A549 (cell line): Measurements from ENCODE around the gene MNDA. TPM values are rescaled to one million over a fixed set of nuclear protein-coding genes. Genes with fewer than 3 reads are reported as not detected.
A peak's percentile ranks its signal among the peaks of the same experiment; 100 is the strongest.

ENCODE experiments used
- ATAC-seq, 2 experiments: fragments of 200-7000 bp in 1 of 2; fragments of >200 bp in 1 of 2; cut with Nextera tagmentation in 1 of 2; cut with Tn5 transposase in 1 of 2; 3 replicates each; pipeline versions ENCODE4 v1.8.0 to v1.9.1; 2018 to 2020; ENCODE audit warnings: mild to moderate bottlenecking in 1 of 2, moderate library complexity in 1 of 2
- CTCF ChIA-PET: fragments of 300-600 bp; sonication (Branson Sonifier 250); formaldehyde crosslinking; extraction: SDS; loops from one replicate; lab custom pipeline; 2021; ENCODE audit warnings: antibody characterized with exemption, inconsistent platforms; lab: Yijun Ruan, JAX
- POLR2A ChIA-PET: fragments of 350-600 bp; formaldehyde crosslinking; extraction: SDS; loops from one replicate; lab custom pipeline; 2021; ENCODE audit warnings: antibody characterized with exemption, inconsistent platforms; lab: Yijun Ruan, JAX
- DNase-seq, 2 experiments: peaks; one replicate each; pipeline versions ENCODE4 v3.0.0 to v3.0.0-alpha.2; 2011 to 2016; ENCODE audit warnings: low read depth in 1 of 2, low spot score in 1 of 2
- FAIRE-seq: peaks from 2 replicates; lab custom pipeline; 2011; peaks lifted over from hg19 to GRCh38; lab: Jason Lieb, UNC
- H3K27ac ChIP-seq, 2 experiments: fragments of >200 bp; sonication (Bioruptor Twin); formaldehyde crosslinking; 3 replicates each; pipeline ENCODE4 v1.5.1; 2016 to 2017
- H3K4me1 ChIP-seq: fragments of >200 bp; sonication (Bioruptor Twin); formaldehyde crosslinking; 3 replicates; pipeline ENCODE4 v1.6.1; 2016
- H3K4me2 ChIP-seq: fragments of >200 bp; sonication (Bioruptor Twin); formaldehyde crosslinking; 3 replicates; pipeline ENCODE4 v1.6.1; 2016
- H3K4me3 ChIP-seq: fragments of >200 bp; sonication (Bioruptor Twin); formaldehyde crosslinking; 3 replicates; pipeline ENCODE4 v1.5.1; 2016
- H3K9me3 ChIP-seq: fragments of >200 bp; sonication (Bioruptor Twin); formaldehyde crosslinking; 3 replicates; pipeline ENCODE4 v1.6.1; 2016
- BHLHE40 ChIP-seq: IDR thresholded peaks from 2 replicates; pipeline ENCODE4 v1.6.1; 2012; ENCODE audit warnings: low read depth, low read length, inconsistent platforms
- CBX8 ChIP-seq: fragments of 200-600 bp; sonication (generic); IDR thresholded peaks from 2 replicates; pipeline ENCODE4 v1.6.1; 2016
- CEBPB ChIP-seq, 2 experiments: fragments of >200 bp in 1 of 2; sonication (Bioruptor Twin) in 1 of 2; formaldehyde crosslinking in 1 of 2; IDR thresholded peaks; 2 replicates each; pipeline ENCODE4 v1.6.1; 2012 to 2016
- CHD2 ChIP-seq: fragments of 150-350 bp; IDR thresholded peaks from 2 replicates; pipeline ENCODE4 v1.6.1; 2014; ENCODE audit warnings: low read length; ENCODE audit not compliant: partially characterized antibody
- CHD4 ChIP-seq: fragments of 200-600 bp; sonication (generic); IDR thresholded peaks from 2 replicates; pipeline ENCODE4 v1.6.1; 2016; ENCODE audit warnings: antibody characterized with exemption, mild to moderate bottlenecking, borderline replicate concordance
- CTCF ChIP-seq: fragments of >200 bp; sonication (Bioruptor Twin); formaldehyde crosslinking; IDR thresholded peaks from 3 replicates; pipeline ENCODE4 v1.5.1; 2016
- EHF ChIP-seq: fragments of 250-450 bp; sonication (Bioruptor Pico); IDR thresholded peaks from 2 replicates; pipeline ENCODE4 v1.5.0; 2020; ENCODE audit warnings: mild to moderate bottlenecking
- ELK1 ChIP-seq: fragments of 150-350 bp; IDR thresholded peaks from 2 replicates; pipeline ENCODE4 v1.6.1; 2014; ENCODE audit warnings: low read depth, mild to moderate bottlenecking, low read length
- EP300 ChIP-seq, 2 experiments: fragments of >200 bp; sonication (Bioruptor Twin); formaldehyde crosslinking; IDR thresholded peaks; 2 replicates in 1 of 2; 3 replicates in 1 of 2; pipeline ENCODE4 v1.6.1; 2016 to 2017
- ESRRA ChIP-seq: fragments of 150-350 bp; IDR thresholded peaks from 2 replicates; pipeline ENCODE4 v1.6.1; 2014; ENCODE audit warnings: mild to moderate bottlenecking, low read length, borderline replicate concordance
- FOSB ChIP-seq: fragments of 250-450 bp; sonication (Bioruptor Pico); IDR thresholded peaks from 2 replicates; pipeline ENCODE4 v1.5.0; 2020; ENCODE audit warnings: mild to moderate bottlenecking, moderate library complexity
- FOXS1 ChIP-seq: fragments of 250-450 bp; sonication (Bioruptor Pico); IDR thresholded peaks from 2 replicates; pipeline ENCODE4 v1.5.0; 2020; ENCODE audit warnings: mild to moderate bottlenecking, moderate library complexity
- HMGXB4 ChIP-seq: fragments of 250-450 bp; sonication (Bioruptor Pico); IDR thresholded peaks from 2 replicates; pipeline ENCODE4 v1.5.0; 2021; ENCODE audit warnings: mild to moderate bottlenecking, moderate library complexity, borderline replicate concordance
- HOXA7 ChIP-seq: fragments of 250-450 bp; sonication (Bioruptor Pico); IDR thresholded peaks from 2 replicates; pipeline ENCODE4 v1.5.0; 2020; ENCODE audit warnings: mild to moderate bottlenecking, moderate library complexity
- JUN ChIP-seq, 2 experiments: fragments of >200 bp; sonication (Bioruptor Twin); formaldehyde crosslinking; IDR thresholded peaks; 2 replicates in 1 of 2; 3 replicates in 1 of 2; pipeline ENCODE4 v1.6.1; 2016 to 2017
- KDM5A ChIP-seq: fragments of 200-600 bp; sonication (generic); IDR thresholded peaks from 2 replicates; pipeline ENCODE4 v1.6.1; 2016; ENCODE audit warnings: antibody characterized with exemption, mild to moderate bottlenecking
- NFE2L2 ChIP-seq: fragments of 150-350 bp; conservative IDR thresholded peaks from 2 replicates; pipeline ENCODE4 v1.6.1; 2014; ENCODE audit warnings: low read length
- POLR2A ChIP-seq: IDR thresholded peaks from 2 replicates; pipeline ENCODE4 v1.6.1; 2012; ENCODE audit warnings: mild to moderate bottlenecking, low read length
- RCOR1 ChIP-seq: fragments of 150-350 bp; IDR thresholded peaks from 2 replicates; pipeline ENCODE4 v1.6.1; 2014; ENCODE audit warnings: antibody characterized with exemption, low read length, low read depth
- REST ChIP-seq: fragments of 200-600 bp; sonication (generic); IDR thresholded peaks from 2 replicates; pipeline ENCODE4 v1.6.1; 2016; ENCODE audit warnings: antibody characterized with exemption, mild to moderate bottlenecking, moderate library complexity
- SREBF2 ChIP-seq: fragments of 450-650 bp; IDR thresholded peaks from 2 replicates; pipeline ENCODE4 v1.6.1; 2014; ENCODE audit warnings: mild to moderate bottlenecking, moderate library complexity
- ZC3H11A ChIP-seq: fragments of 450-650 bp; IDR thresholded peaks from 2 replicates; pipeline ENCODE4 v1.6.1; 2014; ENCODE audit warnings: antibody characterized with exemption, mild to moderate bottlenecking
- ZFP36 ChIP-seq: fragments of 450-650 bp; IDR thresholded peaks from 2 replicates; pipeline ENCODE4 v1.6.1; 2014; ENCODE audit warnings: borderline replicate concordance; ENCODE audit not compliant: partially characterized antibody
- ZNF302 ChIP-seq: fragments of 250-450 bp; sonication (Bioruptor Pico); IDR thresholded peaks from 2 replicates; pipeline ENCODE4 v1.9.0; 2021; ENCODE audit warnings: inconsistent platforms, mild to moderate bottlenecking, moderate library complexity
- WGBS: methylation state at CpG from one replicate; pipeline ENCODE4 v1.1.6; 2017; ENCODE audit errors: missing lambda C conversion rate; 5-methylcytosine and 5-hydroxymethylcytosine counted together
- polyA plus RNA-seq, 4 experiments: library from polyadenylated mRNA; depleted of rRNA in 3 of 4; stranded (reverse); fragments of >200 nt; fragmentation: RNase III in 1 of 4; extraction: RNeasy Plus Mini Kit Qiagen cat#74134 plus additional on column Dnase treatment in 1 of 4; gene quantifications; 2 replicates in 3 of 4; 3 replicates in 1 of 4; pipeline ENCODE4 v1.2.3, GENCODE V29; 2011 to 2017

MNDA gene
- polyA plus RNA-seq, 2 of the 4 experiments (the other 2 are of a cell fraction): not detected

GRCh38 chr1:158873141-158873540, 42.0 kb downstream of the MNDA start:
- FAIRE-seq: peak; percentile 46
- H3K4me3 ChIP-seq: no peak overlapping the region
- CTCF ChIA-PET: no interaction called here
- no peak for DNase-seq
- H3K9me3 ChIP-seq: no peaks in the 10 kb centered on the region
- POLR2A ChIA-PET: no interaction called here
- H3K27ac ChIP-seq: no peak overlapping the region
- WGBS: 0% methylated on average over 2 of the region's 2 CpGs
- TF ChIP-seq EHF (no peak), REST (no peak), ZNF302 (CRISPR knock-in tag) (no peak), ELK1 (no peak), BHLHE40 (no peak), ZFP36 (no peak), SREBF2 (no peak), CEBPB (IDR thresholded peaks at IDR 0.05) (no peak), CHD2 (no peak), FOSB (CRISPR knock-in tag) (no peak), NFE2L2 (no peak), HMGXB4 (CRISPR knock-in tag) (no peak), ZC3H11A (no peak), FOXS1 (no peak), CHD4 (no peak), JUN (IDR thresholded peaks at IDR 0.05) (no peak), RCOR1 (no peak), CTCF (no peak), EP300 (IDR thresholded peaks at IDR 0.05) (no peak)
- TF ChIP-seq, all 56 proteins: peak for 0
- H3K4me1 ChIP-seq: no peaks in the 10 kb centered on the region
- no peak overlapping the region for H3K4me2 ChIP-seq
- no peak for ATAC-seq

- ChIA-PET POLR2A (no interaction called here), CTCF (no interaction called here)
- H3K9me3 ChIP-seq: no peaks in the 10 kb centered on the region
- H3K4me2 ChIP-seq: no peak overlapping the region
- no peak overlapping the region for H3K27ac ChIP-seq
- ATAC-seq (no peak), DNase-seq (no peak), FAIRE-seq (no peak)
- H3K4me3 ChIP-seq: no peak overlapping the region
- TF ChIP-seq ESRRA: no peak
- no peak for TF ChIP-seq CBX8
- TF ChIP-seq RCOR1: no peak
- no peak for TF ChIP-seq HOXA7 (CRISPR knock-in tag)
- TF ChIP-seq REST: no peak
- TF ChIP-seq POLR2A: no peak
- no peak for TF ChIP-seq ZC3H11A
- no peak for TF ChIP-seq KDM5A
- no peaks in the 10 kb centered on the region for H3K4me1 ChIP-seq
Observed at GRCh38 chr1:158893654-158894053, 62.5 kb downstream of the MNDA start.
